ENCODE results near the gene TH. TPM values are rescaled to one million over a fixed set of nuclear protein-coding genes. Genes with fewer than 3 reads are reported as not detected.
"Not testable (repeated sequence)": the region's sequence is repeated elsewhere in the genome, so short reads cannot be mapped to it uniquely, and the experiment has no call there.

TH gene
- total RNA-seq, 1 donor from 2014 or later = 2.0 TPM

GRCh38 chr11:2127482-2128129, 44.0 kb downstream of the TH start:
- peaks cover 9% of the 10 kb centered on the region for H3K4me1 Mint-ChIP-seq
- DNase-seq (ENCODE audit: low spot score) = no peak
- H3K36me3 Mint-ChIP-seq = no peaks in the 10 kb centered on the region
- Histone ChIP-seq H3K9ac (no peak overlapping the region), H3K9me3 (ENCODE audit: low read depth) (no peaks in the 10 kb centered on the region), H3K27ac (no peak overlapping the region), H2AFZ (replicated peaks) (no peak overlapping the region), H3K36me3 (no peaks in the 10 kb centered on the region), H3K4me3 (no peak overlapping the region), H3K4me1 (no peaks in the 10 kb centered on the region), H4K20me1 (ENCODE audit: low read depth) (no peaks in the 10 kb centered on the region), H3K79me2 (ENCODE audit: low read depth) (no peaks in the 10 kb centered on the region), H3F3A (ENCODE audit: low read depth) (no peaks in the 10 kb centered on the region), H3K4me2 (no peak overlapping the region), H3K27me3 (peaks cover 9% of the 10 kb centered on the region)
- TF ChIP-seq EZH2phosphoT487 (IDR thresholded peaks at IDR 0.05) = no peak
- TF ChIP-seq EZH2 (IDR thresholded peaks at IDR 0.05) = no peak
- no peak for TF ChIP-seq CTCF (IDR thresholded peaks at IDR 0.05)
- peaks cover 38% of the 10 kb centered on the region for H3K27me3 Mint-ChIP-seq (ENCODE audit: insufficient read depth, low read depth)
- H3K9me3 Mint-ChIP-seq = peaks cover 3% of the 10 kb centered on the region
- peak overlapping the region; percentile 12 for H3K27ac Mint-ChIP-seq
- H3K4me3 Mint-ChIP-seq = no peak overlapping the region

- Mint-ChIP-seq H3K4me1 (peaks cover 4% of the 10 kb centered on the region), H3K27ac (no peak overlapping the region), H3K9me3 (peaks cover 3% of the 10 kb centered on the region), H3K27me3 (ENCODE audit: insufficient read depth, low read depth) (peaks cover 33% of the 10 kb centered on the region), H3K36me3 (no peaks in the 10 kb centered on the region), H3K4me3 (no peak overlapping the region)
- H3K36me3 ChIP-seq = no peaks in the 10 kb centered on the region
- no peaks in the 10 kb centered on the region for H3F3A ChIP-seq (ENCODE audit: low read depth)
- no peaks in the 10 kb centered on the region for H3K9me3 ChIP-seq (ENCODE audit: low read depth)
- peaks cover 3% of the 10 kb centered on the region for H3K4me1 ChIP-seq
- no peaks in the 10 kb centered on the region for H3K79me2 ChIP-seq (ENCODE audit: low read depth)
- TF ChIP-seq EZH2phosphoT487 (IDR thresholded peaks at IDR 0.05) (no peak), CTCF (IDR thresholded peaks at IDR 0.05) (no peak), EZH2 (IDR thresholded peaks at IDR 0.05) (no peak)
- no peak overlapping the region for H3K4me2 ChIP-seq
- no peak overlapping the region for H2AFZ ChIP-seq (replicated peaks)
- no peak overlapping the region for H3K27ac ChIP-seq
- no peak overlapping the region for H3K9ac ChIP-seq
- no peak for DNase-seq (ENCODE audit: low spot score)
- no peak overlapping the region for H3K4me3 ChIP-seq
- H3K27me3 ChIP-seq = no peaks in the 10 kb centered on the region
- H4K20me1 ChIP-seq (ENCODE audit: low read depth) = no peaks in the 10 kb centered on the region
Observed at GRCh38 chr11:2126520-2127085, 45.0 kb downstream of the TH start.

- not testable (repeated sequence) for H3K4me1 Mint-ChIP-seq; H3K4me2 ChIP-seq; H3K36me3 ChIP-seq; H3K9me3 Mint-ChIP-seq; H4K20me1 ChIP-seq (ENCODE audit: low read depth); H2AFZ ChIP-seq (replicated peaks); H3F3A ChIP-seq (ENCODE audit: low read depth); H3K4me3 ChIP-seq; DNase-seq (ENCODE audit: low spot score); H3K4me1 ChIP-seq; H3K27ac ChIP-seq; H3K79me2 ChIP-seq (ENCODE audit: low read depth); H3K27me3 ChIP-seq; H3K36me3 Mint-ChIP-seq; H3K9me3 ChIP-seq (ENCODE audit: low read depth); H3K27ac Mint-ChIP-seq; H3K9ac ChIP-seq; H3K4me3 Mint-ChIP-seq
- H3K27me3 Mint-ChIP-seq (ENCODE audit: insufficient read depth, low read depth) = peaks cover 32% of the 10 kb centered on the region
Observed at GRCh38 chr11:2124736-2125484, 46.7 kb downstream of the TH start.

- peaks cover 4% of the 10 kb centered on the region for H3K9me3 Mint-ChIP-seq
- peaks cover 28% of the 10 kb centered on the region for H3K27me3 Mint-ChIP-seq (ENCODE audit: insufficient read depth, low read depth)
- no peak for TF ChIP-seq CTCF (IDR thresholded peaks at IDR 0.05)
- TF ChIP-seq EZH2 (IDR thresholded peaks at IDR 0.05) = no peak
- TF ChIP-seq EZH2phosphoT487 (IDR thresholded peaks at IDR 0.05) = no peak
- H3K79me2 ChIP-seq (ENCODE audit: low read depth) = no peaks in the 10 kb centered on the region
- no peaks in the 10 kb centered on the region for H4K20me1 ChIP-seq (ENCODE audit: low read depth)
- H3K4me2 ChIP-seq = no peak overlapping the region
- H3K36me3 ChIP-seq = no peaks in the 10 kb centered on the region
- H3K36me3 Mint-ChIP-seq = no peaks in the 10 kb centered on the region
- H3K27ac ChIP-seq = no peak overlapping the region
- H3K4me3 ChIP-seq = no peak overlapping the region
- H3K27ac Mint-ChIP-seq = no peak overlapping the region
- no peaks in the 10 kb centered on the region for H3K9me3 ChIP-seq (ENCODE audit: low read depth)
- H3K9ac ChIP-seq = no peak overlapping the region
- H2AFZ ChIP-seq (replicated peaks) = no peak overlapping the region
- H3K4me1 Mint-ChIP-seq = no peaks in the 10 kb centered on the region
- H3K27me3 ChIP-seq = peaks cover 4% of the 10 kb centered on the region
- H3K4me1 ChIP-seq = peaks cover 3% of the 10 kb centered on the region
- no peaks in the 10 kb centered on the region for H3F3A ChIP-seq (ENCODE audit: low read depth)
- peak overlapping the region; percentile 52 for H3K4me3 Mint-ChIP-seq
- no peak for DNase-seq (ENCODE audit: low spot score)
Observed at GRCh38 chr11:2123628-2123960, 48.0 kb downstream of the TH start.

All from neural progenitor cell (in vitro differentiated cells).